Activated CD4-positive, alpha-beta T cell treated with anti-CD3 and anti-CD28 coated beads, Interleukin-2, amount 50 U/mL, for 48 hours (primary cell): Measurements from ENCODE around the gene ZBTB46.
"Not testable (repeated sequence)": the region's sequence is repeated elsewhere in the genome, so short reads cannot be mapped to it uniquely, and the experiment has no call there.

Source experiments
- DNase-seq, 2 experiments: peaks; one replicate each; pipeline ENCODE4 v3.0.0-alpha.2; 2020

The ZBTB46 gene

DNA sequence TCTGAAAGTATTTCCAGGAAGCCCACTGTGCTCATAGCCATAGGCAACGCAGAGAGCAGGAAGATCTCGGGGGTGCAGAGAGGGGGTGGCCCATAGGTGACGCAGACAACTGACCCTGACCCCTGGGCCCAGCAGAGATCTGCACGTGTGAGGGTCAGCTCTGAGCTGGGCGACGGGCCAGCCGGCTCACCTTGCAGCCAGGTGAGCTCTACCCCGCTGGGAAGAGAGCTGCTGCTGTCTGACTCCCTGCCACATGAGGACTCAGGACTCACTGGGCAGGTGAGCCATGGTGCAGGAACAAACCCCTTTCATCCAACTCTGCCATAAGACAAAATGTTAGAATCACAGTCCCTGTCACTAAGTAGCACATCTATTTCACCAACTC lies 19.6 kb downstream of the ZBTB46 start:
- no peak for DNase-seq

DNA sequence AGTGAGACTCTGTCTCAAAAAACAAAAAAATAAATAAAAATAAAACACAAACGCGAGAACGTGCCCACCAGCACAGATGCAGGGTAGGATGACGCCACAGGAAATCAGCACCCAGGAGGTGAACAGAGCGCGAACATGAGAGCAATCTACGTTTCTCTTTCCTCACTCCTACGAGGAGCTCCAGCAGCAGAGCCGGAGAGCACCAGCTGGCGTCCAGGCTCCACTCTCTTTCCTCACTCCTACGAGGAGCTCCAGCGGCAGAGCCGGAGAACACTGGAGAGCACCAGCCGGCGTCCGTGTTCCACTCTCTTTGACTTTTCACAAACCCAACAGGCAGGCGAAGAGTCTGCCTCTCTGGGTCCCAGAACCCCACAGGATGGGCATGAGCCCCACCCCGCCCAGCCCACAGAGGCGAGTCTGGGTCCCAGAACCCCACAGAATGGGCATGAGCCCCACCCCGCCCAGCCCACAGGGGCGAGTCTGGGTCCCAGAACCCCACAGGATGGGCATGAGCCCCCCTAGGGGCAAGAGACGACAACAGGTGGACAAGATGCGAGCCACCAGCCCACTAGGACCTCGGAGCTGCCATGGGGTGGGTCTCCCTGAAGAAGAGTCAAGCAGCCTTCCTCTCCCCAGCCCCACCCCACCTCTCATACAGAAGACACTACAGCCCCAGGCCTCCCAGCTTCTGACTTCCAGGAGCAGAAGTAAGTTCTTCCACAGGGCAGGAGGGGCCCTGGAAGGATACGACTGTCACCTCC lies 20.2 kb downstream of the ZBTB46 start:
- no peak for DNase-seq

DNA sequence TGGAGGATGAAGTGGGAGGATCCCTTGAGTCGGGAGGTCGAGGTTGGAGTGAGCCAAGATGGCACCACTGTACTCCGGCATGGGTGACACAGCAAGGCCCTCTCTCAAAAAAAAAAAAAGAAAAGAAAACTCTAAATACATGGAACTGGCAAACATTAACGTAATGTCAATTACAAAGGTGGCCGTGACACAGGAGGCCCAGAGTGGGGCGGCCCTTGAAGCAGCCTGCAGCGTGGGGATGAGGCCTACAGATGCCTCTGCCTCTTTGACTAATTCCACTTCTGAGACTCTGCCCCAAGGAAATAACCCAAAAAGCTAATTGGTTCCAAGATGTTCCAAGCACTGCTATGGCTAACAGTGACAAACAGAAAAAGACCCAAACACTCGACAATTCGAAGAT lies 21.2 kb downstream of the ZBTB46 start:
- DNase-seq, result no peak

DNA sequence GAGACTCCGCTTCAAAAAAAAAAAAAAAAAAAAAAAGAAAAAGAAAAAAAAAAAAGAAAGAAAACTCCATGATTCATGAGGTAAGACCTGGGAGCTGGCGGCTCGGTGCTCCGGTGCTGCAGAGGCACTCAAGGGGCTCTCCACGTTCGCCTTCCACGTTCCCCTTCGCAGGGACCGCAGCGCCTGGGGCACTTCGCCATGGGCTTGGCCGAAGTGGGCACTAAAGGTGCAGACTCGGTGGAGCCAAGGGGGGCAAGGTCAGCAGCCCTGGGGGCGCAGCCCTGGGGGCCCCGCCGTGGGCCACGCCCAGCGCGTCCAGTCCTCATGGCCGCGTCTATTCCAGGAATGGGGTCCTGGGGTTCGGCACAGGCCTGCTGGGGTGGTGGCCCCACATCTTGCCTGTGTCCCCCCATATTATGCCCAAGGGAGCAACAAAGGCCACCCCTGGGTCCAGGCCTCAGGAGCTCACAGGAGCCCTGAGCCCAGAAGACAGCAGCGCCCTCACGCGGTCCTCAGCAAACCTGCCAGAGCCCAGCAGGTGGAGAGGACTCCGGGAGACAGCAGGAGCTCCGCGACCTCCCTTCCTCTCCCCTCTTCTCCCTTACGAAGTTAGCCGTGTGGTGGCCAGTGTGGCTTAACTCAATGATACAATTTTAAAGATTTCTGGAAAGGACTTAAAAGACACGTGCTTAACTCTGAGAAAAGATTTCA lies 21.9 kb downstream of the ZBTB46 start:
- no peak for DNase-seq

DNA sequence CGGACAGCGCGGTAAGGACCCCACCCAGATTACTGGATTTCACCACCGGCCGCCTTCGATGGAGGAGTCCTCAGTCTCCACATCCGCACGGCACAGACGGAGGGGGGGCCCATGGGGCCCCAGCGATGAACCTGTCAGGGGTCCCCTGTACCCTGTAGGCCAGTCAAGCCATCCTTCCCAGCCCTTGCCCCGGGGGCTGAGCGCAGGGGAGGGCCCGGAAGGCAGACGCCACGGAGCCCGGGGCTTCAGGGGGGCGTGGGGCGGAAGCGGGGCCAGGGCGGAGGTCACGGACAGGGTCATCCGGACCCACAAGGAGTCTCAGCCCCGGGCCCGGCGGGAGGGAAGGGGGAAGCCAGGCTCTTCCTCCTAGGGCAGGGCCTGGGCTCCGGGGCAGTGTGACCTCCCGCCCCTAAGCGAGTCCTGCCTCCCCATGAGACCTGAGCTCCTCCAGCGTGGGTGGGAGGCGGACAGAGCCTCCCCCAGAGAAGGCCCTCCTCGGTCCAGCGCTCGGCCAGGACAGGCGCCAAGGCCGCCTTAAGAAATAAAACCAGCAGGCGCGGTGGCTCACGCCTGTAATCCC lies 22.8 kb downstream of the ZBTB46 start:
- DNase-seq, result no peak

DNA sequence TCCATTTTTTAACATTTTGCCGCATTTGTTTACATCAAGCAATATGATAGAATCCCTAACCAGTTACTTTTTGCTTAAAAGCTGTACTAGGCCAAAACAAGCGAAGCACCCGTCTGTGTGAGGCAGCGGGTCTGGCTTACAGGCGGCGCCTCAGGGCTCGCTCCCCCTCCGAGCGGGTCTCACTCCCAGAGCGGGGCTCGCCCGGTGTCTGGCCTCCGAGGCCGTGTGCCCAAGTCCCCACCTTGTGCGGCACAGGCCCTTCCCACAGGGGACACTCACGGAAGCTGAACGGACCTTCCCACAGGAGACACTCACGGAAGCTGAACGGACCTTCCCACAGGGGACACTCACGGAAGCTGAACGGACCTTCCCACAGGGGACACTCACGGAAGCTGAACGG lies 23.4 kb downstream of the ZBTB46 start:
- DNase-seq, result no peak

DNA sequence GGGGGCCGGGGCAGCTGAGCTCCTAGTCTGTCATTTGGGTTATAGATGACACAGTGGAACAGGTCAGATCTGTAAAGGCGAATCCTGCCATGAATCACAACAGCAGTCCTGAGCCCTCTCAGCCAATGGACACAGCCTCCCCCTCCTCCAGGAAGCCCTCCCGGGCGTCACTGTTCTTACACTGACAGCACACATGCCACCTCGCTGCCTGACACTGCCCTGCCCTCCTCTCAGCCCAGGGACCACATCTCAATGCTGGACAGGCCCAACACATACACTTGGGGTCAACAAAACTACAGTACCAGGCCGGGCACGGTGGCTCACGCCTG lies 26.8 kb downstream of the ZBTB46 start:
- DNase-seq, result no peak

DNA sequence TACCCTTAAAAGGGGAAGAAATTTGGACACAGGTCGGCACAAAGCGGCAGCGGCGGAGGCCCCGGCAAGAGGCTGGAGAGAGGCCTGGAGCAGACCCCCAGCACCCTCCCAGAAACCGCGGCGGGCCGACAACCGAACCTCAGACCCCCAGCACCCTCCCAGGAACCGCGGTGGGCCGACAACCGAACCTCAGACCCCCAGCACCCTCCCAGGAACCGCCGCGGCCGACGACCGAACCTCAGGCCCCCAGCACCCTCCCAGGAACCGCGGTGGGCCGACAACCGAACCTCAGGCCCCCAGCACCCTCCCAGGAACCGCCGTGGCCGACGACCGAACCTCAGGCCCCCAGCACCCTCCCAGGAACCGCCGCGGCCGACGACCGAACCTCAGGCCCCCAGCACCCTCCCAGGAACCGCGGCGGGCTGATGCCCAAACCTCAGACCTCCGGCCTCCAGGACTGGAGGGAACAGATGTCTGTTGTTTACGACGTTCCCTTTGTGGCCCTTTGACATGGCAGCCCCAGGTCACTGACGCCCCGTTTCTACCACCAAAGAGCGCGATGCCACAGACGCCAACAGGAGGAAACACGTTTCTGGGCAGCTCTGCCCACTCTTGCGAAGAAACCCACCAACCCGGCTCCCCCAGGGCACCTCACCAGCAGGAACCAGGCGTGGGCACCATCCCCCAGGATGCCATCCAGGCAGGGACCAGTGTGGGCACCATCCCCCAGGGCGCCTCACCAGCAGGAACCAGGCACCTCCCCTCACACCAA lies 28.4 kb downstream of the ZBTB46 start:
- DNase-seq, result no peak

DNA sequence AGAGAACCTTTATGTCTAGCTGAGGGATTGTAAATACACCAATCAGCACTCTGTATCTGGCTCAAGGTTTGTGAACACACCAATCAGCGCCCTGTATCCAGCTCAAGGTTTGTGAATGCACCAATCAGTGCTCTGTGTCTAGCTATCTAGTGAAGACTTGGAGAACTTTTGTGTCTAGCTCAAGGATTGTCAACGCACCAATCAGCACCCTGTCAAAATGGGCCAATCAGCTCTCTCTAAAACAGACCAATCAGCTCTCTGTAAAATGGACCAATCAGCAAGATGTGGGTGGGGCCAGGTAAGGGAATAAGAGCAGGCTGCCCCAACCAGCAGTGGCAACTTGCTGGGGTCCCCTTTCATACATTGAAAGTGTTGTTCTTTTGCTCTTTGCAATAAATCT lies 29.9 kb downstream of the ZBTB46 start:
- DNase-seq, result not testable (repeated sequence)

DNA sequence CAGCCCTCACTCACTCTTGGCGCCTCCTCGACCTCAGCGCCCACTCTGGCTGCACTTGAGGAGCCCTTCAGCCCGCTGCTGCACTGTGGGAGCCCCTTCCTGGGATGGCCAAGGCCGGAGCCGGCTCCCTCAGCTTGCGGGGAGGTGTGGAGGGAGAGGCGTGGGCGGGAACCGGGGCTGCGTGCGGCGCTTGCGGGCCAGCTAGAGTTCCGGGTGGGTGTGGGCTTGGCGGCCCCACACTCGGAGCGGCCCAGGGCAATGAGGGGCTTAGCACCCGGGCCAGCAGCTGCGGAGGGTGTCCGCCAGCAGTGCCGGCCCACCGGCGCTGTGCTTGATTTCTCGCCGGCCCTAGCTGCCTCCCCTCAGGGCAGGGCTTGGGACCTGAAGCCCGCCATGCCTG lies 30.7 kb downstream of the ZBTB46 start:
- not testable (repeated sequence) for DNase-seq

DNA sequence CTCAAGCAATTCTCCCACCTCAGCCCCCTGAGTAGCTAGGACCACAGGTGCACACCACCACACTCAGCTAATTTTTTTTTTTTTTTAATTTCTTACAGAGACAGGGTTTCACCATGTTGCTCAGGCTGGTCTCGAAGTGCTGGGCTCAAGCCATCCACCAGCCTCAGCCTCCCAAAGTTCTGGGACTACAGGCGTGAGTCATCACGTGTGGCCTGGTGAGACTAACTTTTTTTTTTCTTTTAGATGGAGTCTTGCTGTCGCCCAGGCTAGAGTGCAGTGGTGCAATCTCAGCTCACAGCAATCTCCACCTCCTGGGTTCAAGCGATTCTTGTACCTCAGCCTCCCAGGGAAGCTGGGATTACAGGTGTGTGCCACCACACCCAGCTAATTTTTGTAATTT lies 31.9 kb downstream of the ZBTB46 start:
- DNase-seq, result not testable (repeated sequence)

DNA sequence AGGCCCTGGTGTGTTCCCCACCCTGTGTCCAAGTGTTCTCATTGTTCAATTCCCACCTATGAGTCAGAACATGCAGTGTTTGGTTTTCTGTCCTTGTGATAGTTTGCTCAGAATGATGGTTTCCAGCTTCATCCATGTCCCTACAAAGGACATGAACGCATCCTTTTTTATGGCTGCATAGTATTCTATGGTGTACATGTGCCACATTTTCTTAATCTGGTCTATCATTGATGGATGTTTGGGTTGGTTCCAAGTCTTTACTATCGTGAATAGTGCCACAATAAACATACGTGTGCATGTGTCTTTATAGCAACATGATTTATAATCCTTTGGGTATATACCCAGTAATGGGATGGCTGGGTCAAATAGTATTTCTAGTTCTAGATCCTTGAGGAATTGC lies 33.9 kb downstream of the ZBTB46 start:
- not testable (repeated sequence) for DNase-seq

DNA sequence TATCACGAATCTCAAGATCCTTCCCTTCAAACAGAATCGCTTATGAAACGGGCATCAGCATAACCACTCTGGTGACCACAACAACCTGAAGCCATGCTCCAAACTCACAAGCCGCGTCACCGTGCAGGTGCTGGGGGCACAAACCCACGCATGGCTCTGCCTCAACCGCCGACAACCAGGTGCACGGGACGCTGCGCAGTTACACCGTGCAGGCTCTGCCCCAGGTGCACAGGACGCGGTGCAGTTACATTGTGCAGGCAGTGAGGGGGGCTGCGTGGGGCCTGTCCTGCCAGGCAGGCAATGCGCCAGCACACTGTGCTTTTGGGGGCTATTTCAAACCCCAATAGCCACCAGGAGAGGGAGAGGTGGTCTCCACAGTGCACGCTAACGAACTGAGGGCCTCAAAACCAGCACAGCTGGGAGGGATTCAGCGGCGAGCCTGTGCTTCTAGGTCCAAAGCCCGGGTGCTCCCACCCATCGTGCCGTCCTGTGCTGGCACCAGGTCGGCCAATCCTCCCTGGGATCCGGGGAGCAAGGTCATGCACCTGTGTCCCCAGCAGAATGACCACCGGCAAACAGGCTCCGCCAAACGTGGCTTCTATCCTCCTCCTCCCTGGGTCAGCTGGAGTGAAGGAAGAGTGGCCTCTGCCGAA lies 35.8 kb downstream of the ZBTB46 start:
- DNase-seq, result no peak

DNA sequence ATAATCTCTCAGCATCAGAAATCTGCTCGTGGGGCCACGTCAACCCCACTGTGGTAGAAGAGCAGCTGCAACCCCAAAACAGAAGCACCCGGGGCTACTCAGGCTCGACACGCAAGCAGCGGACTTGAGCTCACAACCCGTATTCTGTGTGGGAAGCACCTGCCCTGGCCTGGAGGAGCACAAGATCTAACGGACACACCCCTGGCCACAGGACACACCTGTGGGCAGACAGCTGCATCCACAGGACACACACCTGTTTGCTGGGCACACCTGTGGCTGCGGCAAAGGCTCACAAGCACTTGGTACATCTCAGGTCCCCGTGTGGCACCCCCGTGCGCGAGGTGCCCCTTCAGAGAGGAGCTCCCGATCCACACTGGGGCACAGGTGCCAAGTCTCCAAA lies 36.5 kb downstream of the ZBTB46 start:
- DNase-seq, result no peak

DNA sequence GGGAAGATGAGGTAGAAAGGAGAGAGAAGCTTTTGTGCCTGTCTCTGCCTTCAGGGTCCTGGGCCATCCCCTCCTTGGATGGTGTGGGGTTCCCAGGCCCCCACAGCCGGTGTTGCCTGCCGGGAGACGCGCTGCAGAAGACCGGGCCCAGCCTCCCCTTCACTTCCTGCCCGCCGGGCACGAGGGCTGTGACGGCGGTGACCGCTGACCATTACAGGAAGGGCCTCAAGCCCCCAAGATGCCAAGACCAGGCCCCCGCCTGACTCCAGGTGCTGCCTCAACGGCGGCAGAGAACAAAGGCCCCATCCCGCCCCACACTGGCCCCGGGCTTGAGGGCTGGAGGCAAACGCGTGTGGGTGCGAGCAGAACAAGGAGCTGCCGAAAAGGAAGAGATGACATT lies 38.2 kb downstream of the ZBTB46 start:
- no peak for DNase-seq

DNA sequence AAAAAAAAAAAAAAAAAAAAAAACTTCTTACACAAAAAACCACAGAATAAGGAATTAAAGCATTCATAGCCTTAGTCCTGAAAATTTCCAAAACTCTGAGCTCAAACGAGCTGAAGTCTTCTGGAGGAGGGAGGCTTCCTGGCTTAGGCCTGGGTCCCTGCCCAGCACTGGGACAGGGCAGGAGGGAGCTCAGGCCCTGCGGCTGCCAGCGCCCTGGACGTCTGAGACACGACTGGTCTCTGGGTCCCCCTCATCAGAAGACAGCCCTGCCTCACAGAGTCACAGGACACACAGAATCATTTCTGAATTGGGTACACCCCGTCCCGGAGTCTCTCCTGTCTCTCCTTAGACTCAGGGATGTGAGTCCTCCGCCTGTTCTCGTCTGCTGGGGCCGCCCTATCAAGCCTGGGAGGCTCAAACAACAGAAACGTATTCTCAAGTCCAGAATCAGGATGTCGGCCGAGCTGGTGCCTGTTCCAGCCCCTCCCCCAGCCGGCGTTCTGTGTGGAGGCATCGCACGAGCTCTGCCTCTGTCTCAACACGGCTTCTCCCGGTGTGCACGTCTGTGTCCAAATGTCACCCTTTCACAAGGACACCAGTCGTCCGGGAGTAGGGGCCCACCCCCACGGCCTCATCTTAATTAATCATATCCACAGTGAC lies 39.4 kb downstream of the ZBTB46 start:
- DNase-seq, result no peak

DNA sequence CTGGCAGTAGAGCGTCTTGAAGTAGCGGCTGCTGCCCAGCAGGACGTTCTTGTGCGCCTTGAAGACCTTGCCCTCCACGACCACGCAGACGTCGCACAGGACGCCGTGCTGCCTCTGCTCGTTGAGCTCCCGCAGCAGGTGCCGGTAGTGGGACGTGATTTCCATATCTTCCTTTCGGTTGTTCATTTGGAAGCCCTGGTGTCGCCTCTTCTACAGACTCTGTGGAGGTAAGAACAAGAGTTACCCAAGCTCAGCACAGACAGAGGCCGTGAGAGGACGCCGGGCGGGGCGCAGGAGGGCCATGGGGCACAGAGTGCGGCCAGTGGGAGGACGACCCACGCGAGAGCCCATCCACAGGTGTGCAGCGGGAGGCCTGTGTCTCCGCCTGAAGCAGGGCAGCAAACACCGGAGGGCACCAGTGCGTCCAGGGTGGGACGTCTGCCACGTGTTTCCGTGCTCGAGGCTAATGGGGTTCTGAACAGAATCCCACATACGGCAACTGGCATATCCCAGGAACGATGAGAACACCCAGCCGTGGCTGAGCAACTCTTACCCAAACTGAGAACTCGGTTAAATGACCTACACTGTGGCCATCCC lies 40.4 kb downstream of the ZBTB46 start:
- DNase-seq, result no peak

DNA sequence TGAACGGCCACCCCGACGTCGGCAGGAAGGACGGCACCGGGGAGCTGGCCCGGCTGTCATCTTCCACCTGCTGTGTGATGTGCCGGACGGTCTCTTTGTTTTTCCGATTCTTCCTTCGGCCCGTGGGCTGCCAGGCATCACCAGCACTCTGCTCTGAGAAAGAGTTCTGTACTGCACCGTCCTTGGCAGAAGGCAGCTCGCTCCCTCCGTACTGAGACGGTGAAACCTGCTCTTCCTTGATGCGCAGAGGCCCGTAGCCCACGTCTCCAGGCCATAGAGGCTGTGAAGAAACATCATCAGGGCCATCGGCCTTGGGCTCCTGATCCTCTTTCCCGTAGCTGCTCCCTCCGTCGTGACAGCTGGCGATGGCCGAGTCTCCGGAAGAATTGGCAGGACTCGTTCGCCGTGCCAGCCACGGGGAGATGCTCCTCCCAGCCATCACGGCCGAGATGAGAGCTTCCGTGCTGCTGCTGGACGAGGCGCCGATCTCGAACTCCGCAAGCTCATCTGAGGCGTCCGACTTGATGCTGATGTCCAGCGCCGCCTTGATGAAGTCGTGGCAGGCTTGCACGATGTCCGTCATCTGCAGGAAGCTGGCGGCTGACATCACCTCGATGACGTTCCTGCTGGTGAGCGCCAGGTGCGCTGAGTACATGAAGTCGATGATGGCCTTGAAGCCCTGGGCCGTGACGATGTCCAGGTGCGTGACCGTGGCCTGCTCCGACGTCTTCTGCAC lies 41.1 kb downstream of the ZBTB46 start:
- DNase-seq, result no peak

DNA sequence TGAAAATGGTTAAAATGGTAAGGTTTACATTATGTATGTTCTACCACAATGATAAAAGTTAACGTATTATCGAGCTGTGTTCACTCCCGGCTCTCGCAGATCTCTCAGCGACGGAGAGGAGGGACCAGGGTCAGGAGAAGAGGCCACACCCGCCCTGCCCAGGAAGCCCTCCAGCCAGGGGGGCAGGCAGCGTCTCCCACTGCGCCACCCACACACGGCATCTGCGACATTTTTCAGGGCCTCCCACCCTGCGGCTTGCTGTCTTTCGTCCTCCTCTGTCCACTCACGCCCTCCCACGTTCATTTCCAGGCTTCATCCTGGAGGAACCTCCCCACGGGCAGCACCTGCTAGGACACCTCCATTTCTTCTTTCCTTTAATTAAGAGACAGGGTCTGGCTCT lies 43.3 kb downstream of the ZBTB46 start:
- DNase-seq, result no peak

DNA sequence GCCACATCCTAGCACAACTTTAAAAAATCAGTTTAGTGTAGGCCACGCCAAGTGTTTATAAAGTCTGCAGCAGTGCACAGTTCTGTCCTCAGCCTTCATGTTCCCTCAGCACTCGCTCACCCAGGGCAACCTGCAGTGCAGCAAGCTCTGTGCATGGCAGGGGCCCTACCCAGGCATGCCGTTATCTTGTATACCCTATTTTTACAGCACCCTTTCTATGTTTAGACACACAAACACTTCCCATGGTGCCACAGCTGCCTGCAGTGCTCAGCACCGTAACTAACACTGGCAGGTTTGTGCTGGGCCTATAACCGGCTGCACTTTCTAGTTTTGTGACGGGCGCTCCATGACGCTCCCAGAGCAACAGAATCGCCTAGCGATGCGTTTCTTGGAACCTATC lies 43.8 kb downstream of the ZBTB46 start:
- DNase-seq, result no peak

DNA sequence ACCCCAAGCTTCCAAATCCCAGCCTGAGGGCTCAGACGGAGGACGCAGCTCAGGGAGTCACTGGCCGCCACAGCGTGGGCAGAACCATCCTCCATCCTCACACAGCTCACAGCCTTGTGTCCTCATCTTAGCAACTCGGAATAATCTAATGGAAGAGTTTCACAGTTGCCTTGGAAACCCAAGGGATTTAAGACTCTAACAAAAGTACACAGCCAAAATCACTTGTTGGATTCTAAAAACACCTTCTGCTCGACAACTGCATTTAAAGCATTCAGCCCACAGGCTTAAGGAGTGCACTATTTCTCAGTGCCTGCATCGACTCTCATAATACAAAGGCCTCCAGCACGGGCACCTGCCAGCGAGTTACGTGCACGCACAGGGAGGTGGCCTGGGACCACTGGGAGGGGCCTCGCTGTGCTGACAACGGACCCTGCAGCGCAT lies 45.4 kb downstream of the ZBTB46 start:
- no peak for DNase-seq
